Measurements from ENCODE around the gene PTGFR.

The PTGFR gene, protein sequence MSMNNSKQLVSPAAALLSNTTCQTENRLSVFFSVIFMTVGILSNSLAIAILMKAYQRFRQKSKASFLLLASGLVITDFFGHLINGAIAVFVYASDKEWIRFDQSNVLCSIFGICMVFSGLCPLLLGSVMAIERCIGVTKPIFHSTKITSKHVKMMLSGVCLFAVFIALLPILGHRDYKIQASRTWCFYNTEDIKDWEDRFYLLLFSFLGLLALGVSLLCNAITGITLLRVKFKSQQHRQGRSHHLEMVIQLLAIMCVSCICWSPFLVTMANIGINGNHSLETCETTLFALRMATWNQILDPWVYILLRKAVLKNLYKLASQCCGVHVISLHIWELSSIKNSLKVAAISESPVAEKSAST

GRCh38 chr1:78490861-78491450 is at the start of gene PTGFR:
Gene PTGFR (plus strand): TSS chr1:78490974. CDS start chr1:78492744, 1,770 bp downstream.
- peak; percentile 28 for DNase-seq (ENCODE audit: insufficient read length, low spot score)
- FAIRE-seq: no peak

DNA sequence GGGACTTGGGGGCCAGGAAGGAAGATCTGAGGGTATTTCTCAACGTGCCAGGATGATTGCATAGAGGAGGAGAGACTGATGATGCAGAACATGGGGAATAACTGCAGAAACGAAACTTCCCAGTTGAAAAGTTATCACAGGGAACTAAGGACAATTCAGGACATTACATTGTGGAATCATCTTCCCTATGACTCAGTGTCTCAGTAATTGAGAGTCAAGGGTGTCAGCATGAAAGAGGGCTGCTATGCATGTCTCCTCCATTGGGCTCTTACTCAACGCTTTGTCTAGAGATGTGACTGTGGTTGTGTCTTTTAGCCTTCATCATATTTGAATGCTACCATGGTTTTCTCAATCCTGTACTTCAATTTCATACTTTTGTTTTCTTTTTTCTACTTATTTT is 48.9 kb upstream of the PTGFR start:
- DNase-seq (ENCODE audit: insufficient read length, low spot score): no peak
- no peak for FAIRE-seq

DNA sequence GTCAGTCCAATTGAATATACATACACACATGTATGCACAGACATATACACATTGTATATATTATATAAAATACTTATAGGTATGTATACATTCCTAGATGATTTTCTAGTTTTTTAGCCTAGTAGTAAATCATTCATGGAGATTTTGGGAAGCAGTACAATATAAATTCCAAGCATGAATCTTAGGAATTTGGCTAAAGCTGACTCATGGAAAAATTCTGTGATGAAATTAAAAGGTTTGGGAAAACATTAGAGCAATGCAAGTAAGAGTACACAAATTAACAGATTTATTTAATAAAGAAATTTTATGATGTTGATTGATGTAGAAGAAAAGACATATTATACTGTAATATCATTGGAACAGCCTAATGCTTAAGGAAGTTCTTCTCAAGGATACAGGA is 43.7 kb upstream of the PTGFR start:
- FAIRE-seq (no peak), DNase-seq (ENCODE audit: insufficient read length, low spot score) (no peak)

- DNase-seq (ENCODE audit: insufficient read length, low spot score): no peak
- FAIRE-seq: no peak
Measured at GRCh38 chr1:78464449-78464891, 26.3 kb upstream of the PTGFR start.

DNA sequence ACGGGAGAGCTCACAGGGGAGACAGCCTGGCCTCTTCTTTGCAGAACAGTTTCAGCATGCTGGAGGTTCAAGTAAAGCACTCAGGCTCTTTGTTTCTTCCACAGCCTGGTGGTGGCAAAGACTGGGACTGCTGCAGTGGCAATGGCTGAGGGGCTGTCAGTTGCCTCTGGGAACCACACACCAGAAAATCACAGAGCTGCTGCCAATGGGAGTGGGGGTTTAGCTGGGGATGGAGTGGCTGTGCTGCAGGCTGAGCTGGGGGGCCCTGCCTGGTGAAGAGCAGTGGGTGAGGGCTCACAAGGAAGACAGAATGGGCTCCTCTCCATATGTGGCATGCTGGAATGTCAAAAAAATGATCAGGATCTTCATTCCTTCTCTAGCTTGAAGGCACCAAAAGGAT is 25.6 kb upstream of the PTGFR start:
- DNase-seq (ENCODE audit: insufficient read length, low spot score) (no peak), FAIRE-seq (no peak)

- DNase-seq (ENCODE audit: insufficient read length, low spot score): no peak
Measured at GRCh38 chr1:78468521-78468920, 22.3 kb upstream of the PTGFR start.

DNA sequence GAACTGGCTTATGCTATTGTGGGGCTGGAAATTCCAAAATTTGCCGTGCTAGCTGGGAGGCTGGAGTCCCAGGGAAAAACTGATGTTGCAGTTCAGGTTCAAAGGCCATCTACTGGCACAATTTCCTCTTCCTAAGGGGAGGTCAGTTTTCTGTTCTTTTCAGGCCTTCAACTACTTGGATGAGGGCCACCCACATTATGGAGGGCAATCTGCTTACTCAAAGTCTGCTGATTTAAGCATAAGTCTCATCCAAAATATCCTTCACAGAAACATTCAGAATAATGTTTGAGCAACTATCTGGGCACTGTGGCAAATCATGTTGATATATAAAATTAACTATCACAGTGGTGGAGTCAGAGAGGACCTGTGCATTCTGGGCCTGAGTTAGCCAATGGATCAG is 21.2 kb upstream of the PTGFR start:
- FAIRE-seq (no peak), DNase-seq (ENCODE audit: insufficient read length, low spot score) (no peak)

More at GRCh38 chr1:78468521-78468920, 22.3 kb upstream of the PTGFR start:
- no peak for FAIRE-seq

DNA sequence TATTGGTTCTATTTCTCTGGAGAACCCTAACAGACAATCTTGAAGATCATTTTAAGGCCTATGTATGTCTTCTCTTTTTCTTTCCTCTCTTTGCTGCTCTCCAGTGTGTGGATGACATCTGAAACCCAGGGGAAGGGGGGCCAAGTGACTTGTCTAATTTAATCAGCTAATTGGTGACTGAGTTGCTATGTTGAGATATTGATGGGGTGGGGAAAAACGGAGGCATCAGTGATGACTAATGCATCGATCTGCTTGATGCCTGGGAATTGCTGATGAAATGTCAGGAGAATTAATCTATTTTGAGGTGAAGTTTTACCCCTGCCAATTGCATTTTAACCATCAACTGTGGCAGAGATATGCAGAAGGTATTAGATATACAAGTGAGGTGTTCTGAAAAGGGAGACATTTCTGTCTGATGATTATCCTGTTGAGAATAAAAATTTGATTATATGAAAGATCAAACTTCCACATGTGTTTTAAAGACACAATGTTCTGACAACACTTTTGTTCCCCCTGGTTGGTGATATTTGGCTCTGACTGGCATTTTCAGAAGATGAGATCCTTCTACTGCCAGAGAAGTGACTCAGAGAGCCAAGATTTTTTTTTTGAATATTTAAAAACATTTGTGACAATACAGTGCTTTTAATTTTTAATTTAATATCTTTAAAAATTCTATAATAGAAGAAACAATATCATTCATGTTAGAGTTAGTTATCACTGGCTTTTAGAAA is 18.7 kb upstream of the PTGFR start:
- FAIRE-seq: no peak
- no peak for DNase-seq (ENCODE audit: insufficient read length, low spot score)

- DNase-seq (ENCODE audit: insufficient read length, low spot score) (no peak), FAIRE-seq (no peak)
Measured at GRCh38 chr1:78472851-78473496, 17.8 kb upstream of the PTGFR start.

DNA sequence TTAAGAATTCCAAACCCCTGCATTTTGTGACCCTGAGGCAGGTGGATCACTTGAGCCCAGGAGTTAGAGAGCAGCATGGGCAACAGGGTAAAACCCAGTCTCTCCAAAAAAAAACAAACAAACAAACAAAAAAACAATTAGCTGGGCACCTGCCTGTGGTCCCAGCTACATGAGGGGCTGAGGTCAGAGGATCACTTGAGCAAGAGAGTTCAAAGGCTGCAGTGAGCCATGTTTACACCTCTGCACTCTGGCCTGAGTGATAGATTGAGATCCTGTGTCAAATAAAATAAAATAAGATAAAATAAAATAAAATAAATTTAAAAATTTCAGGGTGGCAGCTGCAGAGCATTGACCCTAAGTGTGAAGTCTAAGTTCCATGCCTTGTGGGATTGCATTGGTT is 16.7 kb upstream of the PTGFR start:
- DNase-seq (ENCODE audit: insufficient read length, low spot score) (no peak), FAIRE-seq (no peak)

DNA sequence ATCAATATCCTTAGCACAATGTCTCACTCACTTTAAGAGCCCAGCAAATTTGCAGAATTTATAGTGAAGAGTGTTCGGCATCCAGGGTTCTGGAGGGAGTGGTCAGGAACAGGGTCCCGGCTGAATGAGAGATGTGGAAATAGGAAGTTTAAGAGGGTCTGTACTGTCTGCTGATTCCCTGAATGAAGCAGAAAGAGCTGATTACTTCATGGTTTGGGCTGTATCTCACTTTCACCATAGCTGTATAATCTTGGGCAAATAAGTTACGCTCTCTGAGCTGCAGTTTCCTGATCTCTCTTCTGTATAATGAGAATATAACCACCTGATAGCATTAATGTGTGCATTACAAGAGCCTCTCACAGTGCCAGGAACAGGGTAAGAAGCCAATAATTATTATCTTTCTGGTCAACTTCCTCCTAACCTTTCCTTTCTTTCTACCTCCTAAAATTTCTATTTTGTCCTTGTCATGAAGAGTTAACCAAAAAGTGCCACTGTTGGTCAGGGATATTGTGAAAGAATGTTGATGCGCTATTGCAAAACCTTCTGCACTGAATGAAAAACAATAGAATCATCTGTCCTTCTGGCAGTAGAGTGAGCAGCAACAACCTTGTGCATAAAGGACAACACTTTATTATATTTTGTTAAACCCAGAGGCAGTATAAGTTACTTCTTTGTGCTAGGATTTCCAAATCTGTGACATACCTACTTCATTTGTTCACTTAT is 14.7 kb upstream of the PTGFR start:
- FAIRE-seq: no peak
- DNase-seq (ENCODE audit: insufficient read length, low spot score): no peak

GRCh38 chr1:78483903-78484302 is 6.9 kb upstream of the PTGFR start:
- DNase-seq (ENCODE audit: insufficient read length, low spot score) (no peak), FAIRE-seq (no peak)

DNA sequence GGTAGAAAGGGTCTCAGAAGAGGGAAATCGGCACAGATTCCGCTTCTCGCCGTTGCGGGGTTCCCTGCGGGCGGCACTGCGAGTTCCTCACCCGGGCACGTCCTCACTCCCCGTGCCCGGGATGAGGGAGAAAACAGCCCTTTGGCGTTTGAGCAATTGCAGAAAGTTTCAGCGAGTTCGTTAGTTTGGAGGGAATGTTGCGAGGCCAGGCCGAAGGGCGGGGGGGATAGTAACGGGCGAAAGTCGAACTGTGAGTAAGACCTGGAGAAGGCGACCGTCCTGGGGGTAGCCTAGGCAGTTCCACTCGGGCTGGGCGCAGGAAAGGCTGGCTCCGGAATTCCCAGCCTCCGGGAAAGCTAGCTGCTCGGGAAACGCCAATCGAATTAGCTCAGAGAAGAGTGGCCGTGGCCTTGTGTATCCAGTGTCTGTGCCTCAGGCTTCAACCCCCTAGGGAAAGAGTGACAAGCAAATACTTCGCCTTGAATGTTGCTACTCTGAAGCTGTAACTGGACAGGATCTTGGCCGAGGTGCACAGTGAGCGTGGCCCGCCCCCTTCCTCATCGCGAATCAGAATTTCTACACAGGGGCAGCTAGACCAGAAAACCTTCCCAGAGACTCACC is 787 bp downstream of the PTGFR start:
- peak; percentile 55 for FAIRE-seq
- DNase-seq (ENCODE audit: insufficient read length, low spot score): peak; percentile 35

- DNase-seq (ENCODE audit: insufficient read length, low spot score) (peak; percentile 29), FAIRE-seq (peak; percentile 67)
Measured at GRCh38 chr1:78492386-78492950, 1.7 kb downstream of the PTGFR start.

GRCh38 chr1:78493451-78493850 is 2.7 kb downstream of the PTGFR start:
- FAIRE-seq: no peak
- DNase-seq (ENCODE audit: insufficient read length, low spot score): no peak

GRCh38 chr1:78497201-78497600 is 6.4 kb downstream of the PTGFR start:
- no peak for FAIRE-seq

GRCh38 chr1:78500529-78500928 is 9.8 kb downstream of the PTGFR start:
- no peak for FAIRE-seq
- DNase-seq (ENCODE audit: insufficient read length, low spot score): no peak

More at GRCh38 chr1:78497201-78497600, 6.4 kb downstream of the PTGFR start:
- DNase-seq (ENCODE audit: insufficient read length, low spot score): no peak

DNA sequence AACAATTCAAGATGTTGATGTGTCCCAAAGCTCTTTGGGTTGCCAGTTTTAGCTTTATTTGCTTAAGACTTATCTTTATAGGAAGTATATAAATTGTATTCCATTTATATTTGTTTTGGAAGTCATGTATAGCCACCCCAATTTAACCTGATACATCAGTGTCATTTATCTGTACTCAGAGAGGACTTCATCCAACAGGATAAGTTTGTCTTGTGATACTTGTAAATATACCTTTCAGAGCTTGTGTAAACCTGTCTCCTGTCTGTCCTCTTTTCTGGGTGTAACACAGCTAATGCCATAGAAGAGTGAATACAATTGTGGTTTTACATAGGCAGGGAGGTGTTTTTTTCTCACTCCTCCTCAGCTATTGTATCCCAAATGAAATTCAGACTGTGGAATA is 10.4 kb downstream of the PTGFR start:
- FAIRE-seq: no peak
- DNase-seq (ENCODE audit: insufficient read length, low spot score): no peak

DNA sequence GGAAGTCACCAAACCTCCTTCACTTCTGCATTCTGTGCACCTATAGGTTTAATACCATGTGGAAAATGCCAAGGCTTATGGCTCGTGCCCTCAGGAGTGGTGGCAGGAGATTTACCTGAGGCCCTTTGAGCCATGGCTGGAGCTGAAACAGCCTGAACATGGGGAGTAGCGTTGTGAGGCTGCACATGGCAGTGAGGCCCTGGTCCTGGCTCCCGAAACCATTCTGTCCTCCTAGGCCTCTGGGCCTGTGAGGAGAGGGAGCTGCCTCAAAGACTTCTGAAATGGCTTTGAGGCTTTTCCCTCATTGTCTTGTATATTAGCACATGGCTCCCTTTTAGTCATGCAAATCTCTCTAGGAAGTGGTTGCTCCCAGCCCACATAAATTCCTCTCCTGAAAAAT is 20.6 kb downstream of the PTGFR start:
- FAIRE-seq: no peak

GRCh38 chr1:78516716-78517115 is 25.9 kb downstream of the PTGFR start:
- no peak for DNase-seq (ENCODE audit: insufficient read length, low spot score)
- no peak for FAIRE-seq

More for the DNA sequence above, 20.6 kb downstream of the PTGFR start:
- DNase-seq (ENCODE audit: insufficient read length, low spot score): no peak

All from HTR-8/SVneo (cell line).